Measurements from ENCODE around the gene CCDC150.
"Not testable (repeated sequence)": the region's sequence is repeated elsewhere in the genome, so short reads cannot be mapped to it uniquely, and the experiment has no call there.

The CCDC150 gene

DNA sequence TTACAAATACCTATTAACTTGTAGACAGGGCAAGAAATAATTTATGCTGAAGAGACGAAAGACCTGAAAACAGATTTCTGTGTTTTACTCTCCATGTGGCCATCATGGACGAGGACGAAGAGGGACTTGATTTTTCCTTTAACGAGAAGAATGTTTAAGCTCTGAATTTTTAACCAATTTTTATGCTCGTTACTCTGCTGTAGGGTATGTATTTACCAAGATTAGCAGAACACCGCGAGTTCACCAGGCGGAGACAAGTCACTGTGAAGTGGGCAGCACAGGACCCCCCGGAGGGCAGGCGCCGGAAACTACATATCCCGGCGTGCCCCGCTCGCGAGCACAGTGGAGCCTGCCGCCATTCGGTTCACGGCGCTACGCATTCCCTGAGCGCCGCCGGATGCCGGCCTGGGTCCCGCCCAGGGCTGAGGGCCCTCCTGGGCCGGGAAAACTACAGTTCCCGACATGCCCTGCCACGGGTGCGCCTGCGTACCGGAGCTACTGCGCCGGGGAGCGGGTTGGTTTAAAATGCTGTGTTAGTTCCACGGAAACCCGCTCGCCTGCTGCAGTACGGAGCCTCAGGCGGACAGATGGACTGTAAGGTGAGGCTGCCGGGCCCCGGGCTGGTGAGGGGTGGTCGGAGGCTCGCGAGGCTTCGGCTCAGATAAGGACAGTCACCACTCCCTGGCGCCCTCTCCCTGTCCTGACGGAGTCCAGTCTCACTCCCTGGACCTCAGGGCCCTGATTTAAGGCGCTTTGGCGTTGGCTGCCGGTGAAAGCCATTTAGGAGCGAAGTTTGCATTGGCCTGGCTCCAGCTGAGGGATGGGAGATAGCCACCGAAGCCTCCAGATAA lies at the start of gene CCDC150:
TSS of gene CCDC150 (plus strand) at position 536 of the 851 bp plus-strand sequence. CDS start at position 588, 52 bp downstream.
- DNase-seq (ENCODE audit: low spot score), result peak; percentile 97

DNA sequence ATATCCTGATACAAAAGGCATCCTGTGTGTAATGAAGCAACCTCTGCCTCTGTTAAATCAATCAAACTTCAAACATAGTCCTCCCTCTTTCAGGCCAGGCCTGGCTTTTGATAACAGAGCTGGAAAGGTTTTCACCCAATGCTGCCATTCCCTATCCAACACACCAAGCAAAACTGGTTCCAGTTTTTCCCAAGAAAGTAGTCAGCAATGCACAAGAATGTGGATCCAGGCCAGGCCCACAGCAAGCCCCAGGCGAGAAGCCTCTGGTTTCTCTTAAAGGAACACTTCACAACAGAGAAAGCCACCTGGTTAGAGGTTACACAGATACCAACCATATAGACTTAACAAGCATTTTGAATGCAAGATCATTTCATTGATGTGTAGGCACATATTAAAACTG lies 49.2 kb upstream of the CCDC150 start:
- DNase-seq (ENCODE audit: low spot score), result no peak

DNA sequence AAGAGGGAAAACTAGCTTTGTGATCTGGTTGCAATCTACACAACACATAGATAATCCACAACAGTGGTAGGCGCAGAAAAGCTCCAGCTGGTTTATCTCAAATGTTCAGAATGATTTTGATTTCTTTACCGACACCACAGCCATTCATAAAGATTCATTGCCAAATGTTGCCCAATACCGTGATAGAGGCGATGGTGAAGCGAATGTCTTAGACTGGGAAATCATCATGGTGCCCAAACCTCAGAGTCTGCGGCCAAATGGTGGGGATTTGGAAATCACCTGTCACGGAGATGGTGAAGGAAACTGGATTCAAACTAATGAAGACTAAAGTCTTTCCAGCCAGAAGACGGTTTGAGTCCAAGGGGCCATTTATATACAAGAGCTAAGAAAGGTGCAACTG lies 48.5 kb upstream of the CCDC150 start:
- DNase-seq (ENCODE audit: low spot score), result no peak

DNA sequence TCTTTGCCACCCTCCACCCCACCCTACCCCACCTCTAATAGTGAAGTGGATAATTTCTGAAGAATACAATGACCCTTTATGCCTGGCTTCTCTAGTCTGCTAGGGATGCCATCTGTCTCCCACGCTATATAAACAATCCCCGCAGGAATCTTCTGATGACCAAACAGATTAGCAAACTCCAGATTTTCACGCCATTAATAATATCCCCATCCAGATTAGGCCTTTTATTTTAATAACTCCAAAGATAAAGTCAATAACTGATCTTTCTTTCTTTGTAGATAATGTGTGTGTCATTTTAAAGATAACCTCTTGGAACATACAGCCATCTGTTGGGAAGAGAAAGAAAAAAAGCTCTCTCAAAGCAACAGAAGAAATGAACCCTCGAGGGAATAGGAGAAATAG lies 47.9 kb upstream of the CCDC150 start:
- DNase-seq (ENCODE audit: low spot score), result peak; percentile 60

DNA sequence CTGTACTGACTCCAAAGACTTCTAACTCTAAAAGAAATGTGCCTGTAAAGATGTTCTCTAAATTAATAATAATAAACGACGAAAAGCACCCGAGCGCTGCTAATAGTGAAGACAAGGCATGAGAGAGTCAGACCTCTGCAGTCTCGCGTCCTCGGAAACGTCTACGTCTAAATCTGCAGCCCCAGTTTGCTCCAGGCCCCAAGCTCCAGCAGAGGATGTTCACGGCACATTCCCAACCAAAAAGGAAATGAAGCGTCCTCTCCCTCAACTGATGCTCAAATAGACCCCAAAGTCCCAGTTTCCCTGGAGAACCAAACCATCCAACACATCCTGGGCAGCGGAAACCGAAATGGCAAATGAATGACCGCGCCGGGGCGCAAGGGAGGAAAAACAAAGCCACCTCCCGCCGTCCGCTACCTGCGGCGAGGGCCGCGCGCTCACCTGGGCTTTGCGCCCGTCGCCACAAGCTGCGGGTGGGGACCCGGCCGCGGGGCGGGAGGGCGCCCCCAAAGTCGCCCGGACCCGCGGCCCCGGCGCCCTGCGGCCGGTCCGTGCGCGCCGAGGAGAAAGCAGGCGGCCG lies 47.1 kb upstream of the CCDC150 start:
- DNase-seq (ENCODE audit: low spot score), result no peak

DNA sequence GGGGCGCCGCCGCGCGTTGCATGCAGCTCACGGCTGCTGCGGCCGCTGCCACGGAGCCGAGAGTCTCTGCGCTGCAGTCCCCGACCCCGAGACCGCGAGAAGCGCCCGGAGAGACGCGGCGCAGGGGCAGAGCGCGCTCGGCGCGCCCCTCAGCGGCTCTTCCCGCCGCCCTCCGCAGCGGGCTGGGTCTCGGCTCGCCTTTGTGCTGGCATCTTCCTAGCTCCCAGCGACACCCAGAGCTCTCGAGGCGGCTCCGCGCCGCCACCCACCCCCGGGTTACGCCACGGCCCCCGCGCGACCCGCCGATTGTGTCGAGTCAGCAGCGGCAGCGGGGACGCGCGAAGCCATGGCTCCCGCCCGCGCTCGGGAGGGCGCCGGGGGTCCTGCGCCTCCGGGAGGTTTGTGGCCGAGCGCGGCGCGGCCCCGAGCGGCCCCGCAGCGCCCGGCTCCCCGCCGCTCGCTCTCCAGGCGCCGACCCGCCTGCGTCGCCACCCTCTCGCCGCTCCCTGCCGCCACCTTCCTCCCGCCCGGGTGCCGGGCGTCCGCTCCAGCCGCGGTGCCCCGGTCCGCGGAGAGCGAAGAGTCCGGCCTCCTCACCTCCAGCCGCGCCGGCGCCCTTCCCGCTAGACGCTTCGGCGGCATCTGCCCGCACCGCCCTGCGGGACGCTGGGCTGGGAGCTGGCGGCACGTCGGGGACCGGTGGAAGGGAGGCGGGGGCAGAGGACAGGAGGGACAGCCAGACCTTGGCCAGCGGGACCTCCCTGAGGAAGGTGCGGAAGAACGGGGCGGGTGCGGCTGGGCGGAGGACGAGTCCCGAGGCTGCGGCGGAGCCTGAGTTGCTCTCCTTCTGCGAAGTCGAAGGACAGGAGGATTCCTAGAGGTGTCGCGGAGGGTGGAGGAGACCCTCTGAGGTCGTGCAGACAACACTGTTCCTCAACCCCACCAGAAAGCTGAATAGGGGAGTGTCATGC lies 46.3 kb upstream of the CCDC150 start, which contains the start of gene HECW2:
TSS of gene HECW2 (minus strand) at position 644 of the 971 bp plus-strand sequence.
- DNase-seq (ENCODE audit: low spot score), result peak; percentile 84

DNA sequence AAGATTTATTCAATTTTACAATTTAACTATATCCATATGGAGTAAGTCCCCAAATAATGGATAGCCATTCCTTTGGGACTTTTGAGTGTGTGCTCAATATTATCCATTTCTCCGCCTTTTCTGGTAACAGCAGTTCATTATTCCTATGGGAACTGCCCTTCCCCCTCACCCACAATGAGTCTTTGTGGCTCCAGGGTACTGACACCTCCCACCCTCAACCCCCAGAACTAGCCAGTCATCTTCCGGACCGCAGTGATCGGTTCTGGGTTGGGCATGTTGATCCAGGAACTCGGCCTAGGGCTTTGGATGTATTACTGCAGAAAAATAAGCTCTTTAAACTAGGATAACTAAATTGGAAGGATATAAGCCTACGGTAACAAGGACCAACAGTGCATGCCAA lies 45.4 kb upstream of the CCDC150 start:
- DNase-seq (ENCODE audit: low spot score), result no peak

DNA sequence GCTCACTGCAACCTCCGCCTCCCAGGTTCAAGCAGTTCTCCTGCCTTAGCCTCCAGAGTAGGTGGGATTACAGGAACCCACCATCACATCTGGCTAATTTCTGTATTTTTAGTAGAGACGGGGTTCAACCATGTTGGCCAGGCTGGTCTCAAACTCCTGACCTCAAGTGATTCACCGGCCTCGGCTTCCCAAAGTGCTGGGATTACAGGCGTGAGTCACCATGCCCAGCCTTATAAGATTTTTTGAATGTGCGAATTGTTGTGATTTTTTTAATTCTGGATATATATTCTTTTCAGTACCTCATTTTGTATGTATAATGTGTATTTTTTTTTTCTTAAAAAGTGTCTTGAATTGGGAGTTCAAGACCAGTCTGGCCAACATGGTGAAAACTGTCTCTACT lies 42.0 kb upstream of the CCDC150 start:
- no peak for DNase-seq (ENCODE audit: low spot score)

DNA sequence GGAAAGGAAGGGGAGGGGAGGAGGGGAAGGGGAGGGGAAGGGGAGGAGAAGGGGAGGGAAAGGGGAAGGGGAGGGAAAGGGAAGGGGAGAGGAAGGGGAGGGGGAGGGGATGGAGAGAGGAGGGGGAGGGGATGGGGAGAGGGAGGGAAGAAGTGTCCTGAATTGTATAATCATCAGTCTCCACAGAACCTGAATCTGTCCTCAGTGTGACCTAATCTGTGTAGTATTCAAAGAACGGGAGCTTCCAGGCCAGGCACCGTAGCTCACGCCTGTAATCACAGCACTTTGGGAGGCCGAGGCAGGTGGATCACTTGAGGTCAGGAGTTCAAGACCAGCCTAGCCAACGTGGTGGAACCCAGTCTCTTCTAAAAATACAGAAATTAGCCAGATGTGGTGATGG lies 41.1 kb upstream of the CCDC150 start:
- DNase-seq (ENCODE audit: low spot score), result no peak

DNA sequence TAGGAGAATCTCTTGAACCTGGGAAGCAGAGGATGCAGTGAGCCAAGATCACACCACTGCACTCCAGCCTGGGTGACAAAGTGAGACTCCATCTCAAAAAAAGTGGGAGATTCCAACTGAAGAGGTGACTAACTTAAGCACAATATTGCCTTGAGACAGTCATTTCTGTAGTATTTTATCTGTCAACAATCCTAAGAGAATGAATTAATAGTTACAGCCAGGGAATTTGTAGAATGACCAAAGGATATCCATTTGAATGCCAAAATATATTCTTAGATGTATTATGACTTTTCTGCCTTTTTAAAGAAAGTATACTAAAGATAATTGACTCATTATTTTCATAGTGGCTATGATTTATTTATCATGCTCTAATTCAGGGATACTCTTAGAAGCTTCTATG lies 40.7 kb upstream of the CCDC150 start:
- DNase-seq (ENCODE audit: low spot score), result no peak

DNA sequence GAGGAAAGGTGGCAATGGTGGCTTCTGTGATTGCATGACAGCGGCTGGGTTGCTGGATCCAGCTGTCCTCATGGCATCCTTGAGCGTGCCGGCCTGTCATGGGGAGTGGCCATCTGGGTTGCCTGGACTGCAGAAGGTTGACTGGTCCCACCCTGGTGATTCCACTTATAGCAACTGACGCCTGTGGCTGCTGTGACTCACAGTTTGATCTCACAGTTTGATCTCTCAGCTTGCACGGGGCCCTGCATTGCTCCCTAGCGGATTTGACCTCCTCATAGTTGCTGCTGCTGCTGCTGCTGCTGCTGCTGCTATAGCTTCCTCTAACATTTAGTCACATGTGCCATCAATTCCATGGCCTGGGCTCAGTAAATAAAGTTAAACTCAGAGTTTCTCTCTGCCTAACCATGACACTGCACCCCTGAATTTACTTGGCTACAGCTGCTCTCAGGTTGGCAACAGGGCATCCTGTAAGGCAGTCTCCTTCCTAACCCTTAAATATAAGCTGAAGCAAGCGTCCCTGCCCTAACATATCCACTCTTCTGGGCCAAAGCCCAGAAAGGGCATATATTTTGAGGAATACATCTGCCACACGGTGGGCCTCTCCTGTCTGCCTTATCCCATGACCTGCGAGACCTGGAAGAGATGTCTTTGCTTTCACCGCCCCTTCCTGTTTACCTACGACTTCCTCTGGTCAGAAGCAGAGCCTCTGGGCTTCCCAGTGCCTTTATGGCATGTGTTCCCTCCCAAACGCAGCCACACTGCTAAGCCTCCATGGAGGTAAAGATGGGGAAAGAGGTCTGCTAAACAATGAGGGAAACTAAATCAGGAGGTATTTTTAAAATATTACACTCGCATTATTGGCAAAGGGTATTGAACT lies 37.8 kb upstream of the CCDC150 start:
- no peak for DNase-seq (ENCODE audit: low spot score)

DNA sequence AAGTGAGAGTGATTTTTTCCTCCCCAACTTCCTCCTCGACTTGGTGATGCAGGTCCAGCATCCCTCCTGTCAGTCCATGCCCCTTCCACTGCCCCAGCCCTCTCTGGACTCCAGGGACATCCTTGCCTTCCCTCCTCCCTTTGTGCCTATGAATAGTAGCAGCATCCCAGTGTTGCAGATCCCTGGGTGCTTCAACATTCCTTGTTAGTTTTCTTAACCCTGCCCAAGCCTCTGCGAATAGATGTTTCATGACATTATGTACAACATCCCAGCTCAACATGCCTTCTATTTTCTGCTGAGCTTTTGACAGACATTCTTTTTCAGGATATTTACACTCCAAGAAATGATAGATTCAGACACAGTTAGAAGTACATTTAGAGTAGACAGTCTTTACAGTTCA lies 35.3 kb upstream of the CCDC150 start:
- no peak for DNase-seq (ENCODE audit: low spot score)

DNA sequence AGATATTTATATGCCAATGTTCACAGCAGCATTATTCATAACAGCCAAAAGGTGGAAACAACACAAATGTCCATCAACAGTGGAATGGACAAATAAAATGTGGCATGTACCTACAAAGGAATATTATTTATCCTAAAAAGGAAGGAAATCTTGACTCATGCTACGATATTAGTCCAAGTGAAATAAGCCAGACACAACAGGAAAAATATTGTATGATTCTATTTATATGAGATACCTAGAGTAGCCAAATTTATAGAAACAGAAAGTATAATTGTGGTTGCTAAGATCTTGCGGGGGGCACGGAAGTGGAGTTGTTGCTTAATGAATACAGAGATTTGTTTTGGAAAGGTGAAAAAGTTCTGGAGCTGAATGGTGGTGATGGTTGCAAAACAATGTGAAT lies 33.0 kb upstream of the CCDC150 start:
- no peak for DNase-seq (ENCODE audit: low spot score)

DNA sequence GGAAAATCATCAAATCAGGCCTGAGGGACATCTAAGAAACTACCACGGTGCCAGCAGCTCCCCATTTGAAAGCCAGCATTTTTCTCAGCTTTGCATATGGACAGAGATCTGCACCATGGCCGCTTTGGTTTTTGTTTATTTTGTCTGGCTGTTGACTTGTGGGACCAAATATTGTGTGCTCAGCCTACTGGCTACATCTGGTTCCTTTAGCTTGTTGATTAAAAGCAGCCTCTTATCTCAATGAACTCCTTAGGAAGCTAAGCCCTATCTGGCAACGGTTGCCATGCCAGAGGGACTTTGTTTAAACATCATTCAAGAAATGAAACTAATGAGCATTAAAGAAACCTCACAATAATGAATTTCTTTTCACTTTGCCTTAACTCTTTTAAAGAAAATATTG lies 32.4 kb upstream of the CCDC150 start:
- DNase-seq (ENCODE audit: low spot score), result peak; percentile 67

DNA sequence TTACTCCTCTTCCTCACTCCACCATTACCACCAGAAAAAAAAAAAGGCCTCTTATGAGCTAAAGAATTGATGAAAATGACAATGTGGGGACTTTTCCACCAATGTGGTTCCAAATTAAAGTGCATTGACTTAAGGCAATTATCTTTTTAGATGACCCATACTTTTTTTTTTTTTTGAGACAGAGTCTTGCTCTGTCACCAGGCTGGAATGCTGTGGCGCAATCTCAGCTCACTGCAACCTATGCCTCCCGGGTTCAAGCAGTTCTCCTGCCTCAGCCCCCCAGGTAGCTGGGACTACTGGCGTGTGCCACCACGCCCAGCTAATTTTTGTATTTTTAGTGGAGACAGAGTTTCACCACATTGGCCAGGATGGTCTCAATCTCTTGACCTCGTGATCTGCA lies 31.6 kb upstream of the CCDC150 start:
- DNase-seq (ENCODE audit: low spot score), result not testable (repeated sequence)

DNA sequence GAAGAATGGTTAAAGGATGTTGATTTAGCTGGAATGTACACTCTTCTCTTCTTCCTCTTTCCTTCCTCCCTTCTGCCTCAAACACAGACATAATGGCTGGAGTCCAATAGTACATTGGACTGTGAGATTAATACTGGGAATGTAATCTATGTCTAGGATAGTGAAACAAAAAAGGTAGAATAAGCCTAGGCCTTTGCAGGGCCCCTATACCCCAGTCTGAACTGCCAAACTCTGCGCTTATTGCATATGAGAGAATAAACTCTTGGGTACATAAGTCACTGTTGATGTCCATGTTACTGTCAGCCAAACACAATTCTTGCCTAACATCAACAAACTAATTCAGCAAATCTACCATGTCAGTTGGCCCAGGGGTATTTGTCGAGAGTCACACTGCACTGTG lies 29.7 kb upstream of the CCDC150 start:
- DNase-seq (ENCODE audit: low spot score), result no peak

DNA sequence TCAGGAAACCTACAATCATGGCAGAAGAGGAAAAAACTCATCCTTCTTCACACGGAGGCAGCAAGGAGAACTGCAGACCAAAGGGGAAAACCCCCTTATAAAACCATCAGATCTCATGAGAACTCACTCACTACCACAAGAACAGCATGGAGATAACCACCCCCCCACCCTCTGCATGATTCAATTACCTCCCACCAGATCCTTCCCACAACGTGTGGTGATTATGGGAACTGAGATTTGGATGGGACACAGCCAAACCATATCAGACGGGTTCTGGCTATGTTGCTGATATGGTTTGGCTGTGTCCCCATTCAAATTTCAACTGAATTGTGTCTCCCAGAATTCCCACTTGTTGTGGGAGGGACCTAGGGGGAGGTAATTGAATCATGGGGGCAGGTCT lies 28.7 kb upstream of the CCDC150 start:
- no peak for DNase-seq (ENCODE audit: low spot score)

DNA sequence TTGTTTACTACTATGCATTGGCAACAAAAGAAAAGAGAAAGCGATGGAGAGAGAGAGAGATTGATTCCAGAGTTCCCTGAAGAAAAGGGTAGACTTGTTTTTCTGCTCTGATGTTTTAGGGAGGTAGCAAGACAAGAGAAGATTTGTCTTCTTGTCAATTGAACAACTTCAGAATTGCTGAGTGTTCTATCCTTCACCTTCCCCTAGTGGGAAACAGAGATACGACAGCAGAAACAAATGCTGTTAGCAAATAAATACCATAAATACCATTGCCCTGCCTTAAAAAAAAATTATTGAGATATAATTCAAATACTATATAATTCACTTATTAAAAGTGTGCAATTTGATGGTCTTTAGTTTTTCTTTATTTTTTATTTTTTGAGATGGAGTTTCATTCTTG lies 26.2 kb upstream of the CCDC150 start:
- DNase-seq (ENCODE audit: low spot score), result no peak

DNA sequence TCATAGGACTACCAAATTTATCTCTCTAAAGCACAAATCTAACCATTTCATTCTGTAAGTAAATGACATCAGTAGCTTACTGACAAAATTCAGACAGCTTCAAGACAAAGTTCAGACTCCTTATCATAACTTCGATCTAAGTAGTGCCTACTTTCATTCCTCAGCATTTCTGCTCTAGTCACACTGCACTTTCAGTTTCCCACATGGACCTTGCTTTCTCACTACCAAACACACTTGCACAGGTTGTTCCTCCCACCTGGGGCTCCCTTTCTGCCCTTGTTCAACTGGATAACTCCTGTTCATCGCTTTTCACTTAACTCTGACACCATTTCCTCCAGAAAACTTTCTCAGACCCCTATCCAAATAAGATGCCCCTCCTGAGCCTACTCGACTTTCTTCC lies 22.1 kb upstream of the CCDC150 start:
- DNase-seq (ENCODE audit: low spot score), result no peak

DNA sequence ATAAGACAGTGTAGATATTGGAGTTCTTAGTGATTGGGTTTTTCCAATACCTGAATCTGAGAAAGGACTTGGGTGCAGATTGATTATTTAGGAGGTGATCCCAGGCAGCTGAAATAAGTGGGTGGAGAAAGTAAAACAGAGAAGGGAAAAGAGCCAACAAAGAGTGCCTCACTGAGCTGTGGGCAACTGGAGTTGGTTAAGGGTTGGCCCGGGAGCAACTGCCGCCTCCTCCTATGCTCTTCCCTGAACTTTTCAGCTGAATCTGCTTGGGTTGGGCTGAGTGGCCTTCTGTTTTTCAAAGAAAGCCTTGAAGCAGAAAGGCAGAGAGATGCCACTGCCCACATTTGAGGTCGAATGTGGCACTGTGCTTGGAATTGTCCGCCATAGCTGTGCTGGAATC lies 20.9 kb upstream of the CCDC150 start:
- no peak for DNase-seq (ENCODE audit: low spot score)

DNA sequence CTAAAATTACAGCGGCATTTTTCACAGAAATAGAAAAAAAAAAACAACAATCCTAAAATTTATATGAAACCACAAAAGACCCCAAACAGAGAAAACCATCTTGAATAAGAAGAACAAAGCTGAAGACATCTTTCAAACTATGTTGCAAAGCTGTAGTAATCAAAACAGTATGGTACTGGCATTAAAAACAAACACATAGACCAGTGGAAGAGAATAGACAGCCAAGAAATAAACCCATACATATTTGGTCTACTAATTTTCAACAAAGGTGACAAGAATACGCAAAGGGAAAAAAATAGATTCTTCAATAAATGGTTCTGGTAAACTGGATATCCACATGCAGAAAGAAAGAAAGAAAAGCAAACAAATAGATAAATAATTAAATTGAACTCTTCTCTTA lies 9.0 kb upstream of the CCDC150 start:
- DNase-seq (ENCODE audit: low spot score), result no peak

DNA sequence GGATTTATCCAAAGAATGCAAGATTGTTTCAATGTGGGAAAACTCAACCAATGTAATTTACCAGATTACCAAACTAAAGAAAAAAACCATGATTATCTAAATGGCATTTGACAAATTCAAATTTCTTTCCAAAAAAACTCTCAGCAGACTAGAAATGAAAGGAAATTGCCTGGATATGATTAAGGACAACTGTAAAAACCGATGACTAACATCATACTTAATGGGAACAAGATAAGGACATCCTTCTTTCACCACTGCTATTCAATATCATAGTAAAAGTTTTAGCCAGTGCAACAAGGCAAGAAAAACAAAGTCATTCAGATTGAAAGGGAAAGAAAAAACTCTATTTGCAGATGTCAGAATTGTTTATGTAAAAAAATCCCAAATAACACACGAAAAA lies 4.4 kb upstream of the CCDC150 start:
- DNase-seq (ENCODE audit: low spot score), result no peak

Data from D341Med (cell line).